Neural cell (in vitro differentiated cells): Measurements from ENCODE around the gene HLA-DRB5.

Experiments
- EP300 ChIP-seq: fragments of 450-650 bp; conservative IDR thresholded peaks from 2 replicates; pipeline ENCODE4 v1.6.1; 2014; ENCODE audit warnings: antibody characterized with exemption, mild to moderate bottlenecking, moderate library complexity; ENCODE audit not compliant: poor library complexity, severe bottlenecking
- EZH2 ChIP-seq: fragments of 200-600, 300-800 bp; shearing (Covaris generic), sonication (generic); IDR thresholded peaks from 2 replicates; pipeline ENCODE4 v1.6.1; 2014; ENCODE audit warnings: antibody characterized with exemption, low read length, borderline replicate concordance, mild to moderate bottlenecking; ENCODE audit not compliant: insufficient read depth, poor library complexity, severe bottlenecking
- POLR2AphosphoS5 ChIP-seq: IDR thresholded peaks from 2 replicates; pipeline ENCODE4 v1.6.1; 2012
- TAF1 ChIP-seq: IDR thresholded peaks from 2 replicates; pipeline ENCODE4 v1.6.1; 2012; ENCODE audit warnings: low read depth
- TF ChIP-seq, protein P1 (sequence below): fragments of 450-650 bp; IDR thresholded peaks from 2 replicates; pipeline ENCODE4 v1.5.1; 2014; ENCODE audit warnings: antibody characterized with exemption, mild to moderate bottlenecking, moderate library complexity; ENCODE audit not compliant: poor library complexity, severe bottlenecking

- TF ChIP-seq, protein P1, sequence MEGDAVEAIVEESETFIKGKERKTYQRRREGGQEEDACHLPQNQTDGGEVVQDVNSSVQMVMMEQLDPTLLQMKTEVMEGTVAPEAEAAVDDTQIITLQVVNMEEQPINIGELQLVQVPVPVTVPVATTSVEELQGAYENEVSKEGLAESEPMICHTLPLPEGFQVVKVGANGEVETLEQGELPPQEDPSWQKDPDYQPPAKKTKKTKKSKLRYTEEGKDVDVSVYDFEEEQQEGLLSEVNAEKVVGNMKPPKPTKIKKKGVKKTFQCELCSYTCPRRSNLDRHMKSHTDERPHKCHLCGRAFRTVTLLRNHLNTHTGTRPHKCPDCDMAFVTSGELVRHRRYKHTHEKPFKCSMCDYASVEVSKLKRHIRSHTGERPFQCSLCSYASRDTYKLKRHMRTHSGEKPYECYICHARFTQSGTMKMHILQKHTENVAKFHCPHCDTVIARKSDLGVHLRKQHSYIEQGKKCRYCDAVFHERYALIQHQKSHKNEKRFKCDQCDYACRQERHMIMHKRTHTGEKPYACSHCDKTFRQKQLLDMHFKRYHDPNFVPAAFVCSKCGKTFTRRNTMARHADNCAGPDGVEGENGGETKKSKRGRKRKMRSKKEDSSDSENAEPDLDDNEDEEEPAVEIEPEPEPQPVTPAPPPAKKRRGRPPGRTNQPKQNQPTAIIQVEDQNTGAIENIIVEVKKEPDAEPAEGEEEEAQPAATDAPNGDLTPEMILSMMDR = no peak
- TF ChIP-seq EZH2 (no peak), EP300 (no peak), TAF1 (no peak), POLR2AphosphoS5 (no peak)
Measured at GRCh38 chr6:32570363-32570905, 40.3 kb upstream of the HLA-DRB5 start.
